Measurements from ENCODE around the gene FEM1A. TPM values are rescaled to one million over a fixed set of nuclear protein-coding genes. Genes with fewer than 3 reads are reported as not detected.
A peak's percentile ranks its signal among the peaks of the same experiment; 100 is the strongest.

FEM1A gene
- total and polyA plus RNA-seq, 9 of the 15 experiments (the other 6 are each of a cell fraction or from before 2014, with no cell fraction given): 0.08 to 19.0 (median 6.8) TPM

DNA sequence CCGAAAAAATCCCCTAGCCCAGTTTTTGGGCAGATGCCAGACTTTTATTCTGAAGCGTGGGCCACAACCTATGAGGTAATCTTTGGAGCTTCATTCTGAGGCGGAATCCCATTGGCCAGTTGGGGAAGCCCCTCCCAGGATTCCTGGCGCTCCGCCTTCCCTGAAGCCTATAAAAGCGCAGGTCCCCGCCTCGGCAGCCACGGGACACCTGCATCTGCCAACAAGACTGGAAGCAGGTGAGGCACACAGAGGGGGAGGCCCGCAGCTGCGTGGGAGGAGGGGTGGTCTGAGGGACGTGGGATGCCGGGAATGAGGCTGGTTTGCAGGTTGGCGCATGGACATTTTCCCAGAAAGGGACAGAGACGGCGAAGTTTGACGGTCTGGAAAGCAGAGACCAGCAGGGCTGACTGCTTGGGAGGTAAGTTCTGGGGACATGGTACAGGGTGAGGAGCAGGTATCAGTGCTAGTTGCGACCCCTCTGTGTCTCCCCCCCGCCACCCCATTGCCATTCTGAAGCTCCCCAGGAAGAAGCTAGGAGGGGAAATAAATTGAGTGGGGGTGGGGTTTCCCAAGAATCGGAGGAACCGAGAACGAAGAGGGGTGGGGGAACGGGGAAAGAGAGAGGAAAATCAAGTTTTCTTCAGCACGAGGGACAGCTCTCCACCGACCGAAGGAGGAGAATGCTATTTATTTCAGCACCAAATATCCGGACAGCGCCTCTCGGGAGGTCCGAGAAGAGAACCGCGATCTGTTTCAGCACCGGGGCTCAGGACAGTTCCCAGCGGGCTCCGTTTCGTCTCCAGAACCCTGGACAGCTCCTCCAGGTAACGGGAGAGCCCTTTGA is 22.4 kb upstream of the FEM1A start (continued):
- TF ChIP-seq HIVEP1 (CRISPR knock-in tag; IDR thresholded peaks at IDR 0.05) (no peak), ESRRA (IDR thresholded peaks at IDR 0.05; ENCODE audit: borderline replicate concordance, low read depth) (no peak), TCF7 (IDR thresholded peaks at IDR 0.05; ENCODE audit: borderline replicate concordance) (peak; percentile 43; the same call in 1 of the 2 replicates), RNF2 (IDR thresholded peaks at IDR 0.05) (no peak), TBL1XR1 (IDR thresholded peaks at IDR 0.05; ENCODE audit: low read length in 2 of 2) (peak in 1 of 2 experiments; percentile 51; a peak in 1 of 4 replicates), CHD4 (IDR thresholded peaks at IDR 0.05; ENCODE audit: insufficient read depth, insufficient replicate concordance, low read depth, low read length, poor library complexity, severe bottlenecking) (no peak), MIER1 (IDR thresholded peaks at IDR 0.05; ENCODE audit: low read depth) (peak; percentile 100), ZNF445 (CRISPR knock-in tag; IDR thresholded peaks at IDR 0.05; ENCODE audit: low read depth) (no peak), HMG20A (CRISPR knock-in tag; conservative IDR thresholded peaks at IDR 0.05) (no peak), ZBTB34 (CRISPR knock-in tag; IDR thresholded peaks at IDR 0.05) (0 out of 2 replicates have a peak, but pooled peaks have one; percentile 52), SRSF3 (IDR thresholded peaks at IDR 0.05; ENCODE audit: insufficient read depth, low read length) (no peak), HDAC2 (IDR thresholded peaks at IDR 0.05) (peak; percentile 99), PHB (CRISPR knock-in tag; IDR thresholded peaks at IDR 0.05) (no peak)
- TF ChIP-seq, protein P1, sequence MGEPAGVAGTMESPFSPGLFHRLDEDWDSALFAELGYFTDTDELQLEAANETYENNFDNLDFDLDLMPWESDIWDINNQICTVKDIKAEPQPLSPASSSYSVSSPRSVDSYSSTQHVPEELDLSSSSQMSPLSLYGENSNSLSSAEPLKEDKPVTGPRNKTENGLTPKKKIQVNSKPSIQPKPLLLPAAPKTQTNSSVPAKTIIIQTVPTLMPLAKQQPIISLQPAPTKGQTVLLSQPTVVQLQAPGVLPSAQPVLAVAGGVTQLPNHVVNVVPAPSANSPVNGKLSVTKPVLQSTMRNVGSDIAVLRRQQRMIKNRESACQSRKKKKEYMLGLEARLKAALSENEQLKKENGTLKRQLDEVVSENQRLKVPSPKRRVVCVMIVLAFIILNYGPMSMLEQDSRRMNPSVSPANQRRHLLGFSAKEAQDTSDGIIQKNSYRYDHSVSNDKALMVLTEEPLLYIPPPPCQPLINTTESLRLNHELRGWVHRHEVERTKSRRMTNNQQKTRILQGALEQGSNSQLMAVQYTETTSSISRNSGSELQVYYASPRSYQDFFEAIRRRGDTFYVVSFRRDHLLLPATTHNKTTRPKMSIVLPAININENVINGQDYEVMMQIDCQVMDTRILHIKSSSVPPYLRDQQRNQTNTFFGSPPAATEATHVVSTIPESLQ (CRISPR knock-in tag; IDR thresholded peaks at IDR 0.05): peak; percentile 100
- TF ChIP-seq, protein P2, sequence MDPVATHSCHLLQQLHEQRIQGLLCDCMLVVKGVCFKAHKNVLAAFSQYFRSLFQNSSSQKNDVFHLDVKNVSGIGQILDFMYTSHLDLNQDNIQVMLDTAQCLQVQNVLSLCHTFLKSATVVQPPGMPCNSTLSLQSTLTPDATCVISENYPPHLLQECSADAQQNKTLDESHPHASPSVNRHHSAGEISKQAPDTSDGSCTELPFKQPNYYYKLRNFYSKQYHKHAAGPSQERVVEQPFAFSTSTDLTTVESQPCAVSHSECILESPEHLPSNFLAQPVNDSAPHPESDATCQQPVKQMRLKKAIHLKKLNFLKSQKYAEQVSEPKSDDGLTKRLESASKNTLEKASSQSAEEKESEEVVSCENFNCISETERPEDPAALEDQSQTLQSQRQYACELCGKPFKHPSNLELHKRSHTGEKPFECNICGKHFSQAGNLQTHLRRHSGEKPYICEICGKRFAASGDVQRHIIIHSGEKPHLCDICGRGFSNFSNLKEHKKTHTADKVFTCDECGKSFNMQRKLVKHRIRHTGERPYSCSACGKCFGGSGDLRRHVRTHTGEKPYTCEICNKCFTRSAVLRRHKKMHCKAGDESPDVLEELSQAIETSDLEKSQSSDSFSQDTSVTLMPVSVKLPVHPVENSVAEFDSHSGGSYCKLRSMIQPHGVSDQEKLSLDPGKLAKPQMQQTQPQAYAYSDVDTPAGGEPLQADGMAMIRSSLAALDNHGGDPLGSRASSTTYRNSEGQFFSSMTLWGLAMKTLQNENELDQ (CRISPR knock-in tag; IDR thresholded peaks at IDR 0.05; ENCODE audit: borderline replicate concordance): peak; percentile 100
- TF ChIP-seq, protein P3, sequence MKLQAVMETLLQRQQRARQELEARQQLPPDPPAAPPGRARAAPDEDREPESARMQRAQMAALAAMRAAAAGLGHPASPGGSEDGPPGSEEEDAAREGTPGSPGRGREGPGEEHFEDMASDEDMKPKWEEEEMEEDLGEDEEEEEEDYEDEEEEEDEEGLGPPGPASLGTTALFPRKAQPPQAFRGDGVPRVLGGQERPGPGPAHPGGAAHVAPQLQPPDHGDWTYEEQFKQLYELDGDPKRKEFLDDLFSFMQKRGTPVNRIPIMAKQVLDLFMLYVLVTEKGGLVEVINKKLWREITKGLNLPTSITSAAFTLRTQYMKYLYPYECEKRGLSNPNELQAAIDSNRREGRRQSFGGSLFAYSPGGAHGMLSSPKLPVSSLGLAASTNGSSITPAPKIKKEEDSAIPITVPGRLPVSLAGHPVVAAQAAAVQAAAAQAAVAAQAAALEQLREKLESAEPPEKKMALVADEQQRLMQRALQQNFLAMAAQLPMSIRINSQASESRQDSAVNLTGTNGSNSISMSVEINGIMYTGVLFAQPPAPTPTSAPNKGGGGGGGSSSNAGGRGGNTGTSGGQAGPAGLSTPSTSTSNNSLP (IDR thresholded peaks at IDR 0.05; ENCODE audit: borderline replicate concordance, low read depth, low read length): peak; percentile 32; the same call in 1 of the 2 replicates
